Large intestine (tissue), 3 donors: ENCODE measurements around the gene NOG. TPM values are rescaled to one million over a fixed set of nuclear protein-coding genes. Genes with fewer than 3 reads are reported as not detected.

Experiments used
- DNase-seq, 2 donors: peaks; one replicate each; pipeline versions ENCODE4 v3.0.0 to v3.0.0-alpha.2; 2013
- H3K27ac ChIP-seq: one replicate; pipeline ENCODE4 v1.5.1; 2013; ENCODE audit warnings: low read length
- H3K27me3 ChIP-seq: 2 replicates; pipeline ENCODE4 v1.6.1; 2013; ENCODE audit warnings: low read length; ENCODE audit not compliant: control insufficient read depth, insufficient read depth
- H3K36me3 ChIP-seq: 2 replicates; pipeline ENCODE4 v1.6.1; 2013; ENCODE audit warnings: low read length; ENCODE audit not compliant: control insufficient read depth, insufficient read depth
- H3K4me1 ChIP-seq: one replicate; pipeline ENCODE4 v1.6.1; 2013; ENCODE audit warnings: low read length; ENCODE audit not compliant: control insufficient read depth, insufficient read depth
- H3K4me3 ChIP-seq: one replicate; pipeline ENCODE4 v1.5.1; 2013; ENCODE audit warnings: low read length
- H3K9me3 ChIP-seq: one replicate; pipeline ENCODE4 v1.6.1; 2013; ENCODE audit warnings: mild to moderate bottlenecking, low read depth, low read length, moderate library complexity; ENCODE audit not compliant: control insufficient read depth
- WGBS: methylation state at CpG from one replicate; pipeline ENCODE4 v1.1.5; 2013; ENCODE audit warnings: low lambda C conversion rate; ENCODE audit not compliant: insufficient coverage; 5-methylcytosine and 5-hydroxymethylcytosine counted together
- polyA plus RNA-seq: library from polyadenylated mRNA; unstranded; fragments of 120-200 nt; gene quantifications from one replicate; pipeline ENCODE4 v1.2.1, GENCODE V29; 2013

NOG gene
- polyA plus RNA-seq, 1 donor: 3.0 TPM

DNA sequence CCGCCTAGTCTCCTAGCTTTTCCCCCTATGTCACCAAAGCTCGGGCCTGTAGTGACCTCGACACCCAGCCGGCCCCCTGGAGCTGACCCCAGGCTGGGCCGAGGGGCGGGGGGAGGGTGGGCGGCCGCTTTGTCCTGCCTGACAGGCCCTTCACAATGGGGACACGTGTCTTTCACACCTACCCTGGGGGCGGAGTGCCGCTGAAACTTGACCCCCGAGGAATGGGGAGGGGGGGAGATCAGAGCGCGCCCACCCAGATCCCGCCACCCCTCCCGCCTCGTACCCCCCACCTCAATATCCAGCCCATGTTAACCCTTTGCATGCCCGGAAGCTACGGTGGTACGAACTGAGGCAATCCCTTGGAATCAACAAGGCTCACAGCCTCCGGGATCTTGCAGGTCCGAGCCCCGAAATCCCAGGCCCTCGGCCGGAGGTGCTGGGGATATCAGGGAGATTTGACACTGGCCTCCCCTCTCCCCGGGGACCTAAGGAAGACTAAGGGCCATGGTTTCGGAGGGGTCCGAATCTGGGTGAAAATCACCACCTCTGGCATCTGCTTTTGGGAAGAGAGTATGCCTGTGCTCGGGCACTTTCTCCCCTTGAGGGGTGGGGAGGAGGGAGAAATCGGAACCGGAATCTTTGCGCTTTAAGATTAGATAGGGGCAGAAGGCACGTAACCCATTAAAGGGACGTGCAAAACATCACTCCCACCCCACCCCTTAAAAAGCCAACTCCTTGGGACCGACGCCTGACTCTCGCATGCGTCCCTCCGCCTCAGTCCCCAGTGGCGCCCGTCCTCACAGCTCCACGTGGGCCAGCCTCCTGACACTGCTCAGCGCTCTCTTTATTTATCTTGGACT is 2.6 kb downstream of the NOG start:
- no CpG with 5 or more reads among the region's 43 CpGs for WGBS
- Histone ChIP-seq H3K4me3 (peak overlapping the region; percentile 6), H3K27me3 (peaks cover 79% of the 10 kb centered on the region), H3K27ac (no peak overlapping the region), H3K36me3 (no peaks in the 10 kb centered on the region), H3K9me3 (peaks cover 3% of the 10 kb centered on the region), H3K4me1 (peaks cover 9% of the 10 kb centered on the region)
- DNase-seq: peak in 1 of 2 donors; percentile 11

DNA sequence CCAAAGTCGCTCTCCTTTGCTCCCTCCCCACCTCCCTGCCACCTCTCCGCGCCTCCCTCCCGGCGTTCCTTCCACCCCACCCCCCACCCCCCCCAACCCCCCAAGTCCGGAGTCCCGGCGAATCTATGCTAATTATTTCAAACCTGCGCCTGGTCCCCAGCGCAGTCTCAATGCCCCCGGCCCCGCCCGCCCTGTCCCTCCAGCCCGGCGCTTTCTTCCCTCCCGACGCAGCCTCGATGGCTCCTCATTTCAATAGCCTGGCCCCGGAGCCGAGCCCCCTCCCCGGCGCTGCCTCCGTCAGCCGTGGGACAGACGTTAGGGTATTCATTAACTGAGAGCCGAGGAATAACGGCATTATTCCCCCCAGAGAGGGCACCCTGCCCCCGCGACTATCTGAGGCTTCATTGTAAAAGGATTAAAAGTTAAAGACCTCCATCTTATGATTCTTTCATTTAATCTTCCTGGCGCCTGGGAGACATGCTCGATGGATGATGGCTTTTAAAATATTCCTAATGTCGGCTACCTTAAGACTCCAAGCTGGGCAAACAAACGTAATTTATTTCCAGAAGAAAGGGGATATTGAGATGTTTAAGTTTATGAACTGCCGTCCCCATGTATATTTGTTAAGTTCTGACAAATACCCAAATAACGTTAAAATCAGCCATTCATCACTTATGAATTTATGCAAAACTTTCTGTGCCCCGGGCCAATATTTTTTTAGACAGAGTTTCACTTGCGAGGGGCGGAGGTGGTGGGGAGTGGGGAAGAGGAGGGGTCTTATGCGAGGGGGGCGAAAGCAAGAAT is 3.4 kb downstream of the NOG start:
- peak overlapping the region; percentile 13 for H3K4me3 ChIP-seq
- no peak overlapping the region for H3K27ac ChIP-seq
- no peak for DNase-seq
- peaks cover 3% of the 10 kb centered on the region for H3K9me3 ChIP-seq
- no peaks in the 10 kb centered on the region for H3K36me3 ChIP-seq
- WGBS: no CpG with 5 or more reads among the region's 40 CpGs
- H3K4me1 ChIP-seq: peaks cover 9% of the 10 kb centered on the region
- peaks cover 70% of the 10 kb centered on the region for H3K27me3 ChIP-seq

DNA sequence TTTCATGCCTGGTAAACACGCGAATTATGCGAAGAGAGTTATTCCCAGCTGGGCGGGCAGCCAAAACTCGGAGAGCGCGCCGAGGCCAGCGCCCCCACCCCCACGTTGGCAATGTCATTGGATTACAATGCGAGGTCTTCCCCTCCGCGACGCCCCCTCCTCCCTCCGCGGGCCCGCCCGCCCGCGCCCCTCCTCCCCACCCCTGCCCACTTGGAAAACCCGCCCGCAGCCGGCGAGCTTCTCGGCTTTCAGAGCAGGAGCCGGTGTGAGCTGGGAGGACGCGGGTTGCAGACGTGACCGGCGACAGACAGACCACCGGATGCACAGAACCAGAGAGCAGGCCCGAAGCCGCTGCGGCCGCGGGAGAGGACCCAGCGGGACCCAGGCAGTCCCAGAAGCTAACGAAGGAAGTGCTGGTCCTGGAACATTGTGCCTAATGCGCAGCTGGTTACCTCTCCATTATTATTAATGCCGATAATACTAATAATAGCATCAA is 4.0 kb downstream of the NOG start:
- Histone ChIP-seq H3K4me3 (peak overlapping the region; percentile 13), H3K36me3 (no peaks in the 10 kb centered on the region), H3K27ac (no peak overlapping the region), H3K9me3 (peaks cover 3% of the 10 kb centered on the region), H3K4me1 (peaks cover 8% of the 10 kb centered on the region), H3K27me3 (peaks cover 68% of the 10 kb centered on the region)
- DNase-seq: peak in 1 of 2 donors; percentile 14
- WGBS: no CpG with 5 or more reads among the region's 41 CpGs

DNA sequence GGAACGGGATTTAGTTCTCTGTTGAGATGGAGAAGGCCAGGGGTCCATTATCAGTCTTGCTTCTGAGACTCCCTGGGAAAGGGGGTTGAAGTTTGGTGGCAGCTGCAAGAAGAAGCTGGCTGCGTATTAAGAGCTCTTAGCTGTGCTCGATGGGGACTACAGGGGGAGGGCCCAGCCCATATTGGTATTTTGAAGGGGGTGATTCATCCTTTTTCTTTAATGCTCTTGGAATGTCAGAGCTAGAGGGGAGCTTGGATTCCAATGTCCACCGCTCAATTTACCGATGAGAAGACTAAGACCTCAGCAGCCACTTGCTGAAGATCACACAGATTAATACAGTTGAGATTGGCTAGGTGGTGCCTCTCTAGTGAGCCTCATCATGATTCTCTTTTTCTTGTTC is 5.0 kb downstream of the NOG start:
- WGBS: no CpG with 5 or more reads among the region's 5 CpGs
- Histone ChIP-seq H3K36me3 (no peaks in the 10 kb centered on the region), H3K4me1 (peaks cover 3% of the 10 kb centered on the region), H3K4me3 (no peak overlapping the region), H3K9me3 (peaks cover 3% of the 10 kb centered on the region), H3K27ac (no peak overlapping the region), H3K27me3 (peaks cover 62% of the 10 kb centered on the region)
- no peak for DNase-seq

DNA sequence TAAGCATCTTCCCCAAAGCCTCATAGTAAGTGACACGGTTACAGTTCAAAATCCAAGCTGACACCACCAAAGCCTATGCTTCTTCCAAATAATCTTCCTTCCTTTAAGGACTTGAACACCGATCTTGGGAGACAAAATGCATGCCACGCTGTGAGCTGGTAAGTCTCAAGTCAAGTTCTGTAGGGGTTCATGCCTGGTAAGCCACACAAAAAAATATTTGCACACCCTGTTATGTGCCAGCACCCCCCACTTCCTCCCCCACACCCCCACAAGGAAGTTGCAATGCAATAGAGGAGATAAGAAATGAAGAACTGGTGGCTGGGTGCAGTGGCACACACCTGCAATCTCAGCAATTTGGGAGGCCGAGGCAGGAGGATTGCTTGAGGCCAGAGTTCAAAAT is 5.6 kb downstream of the NOG start:
- no CpG with 5 or more reads among the region's 4 CpGs for WGBS
- Histone ChIP-seq H3K27me3 (peaks cover 62% of the 10 kb centered on the region), H3K4me1 (peaks cover 3% of the 10 kb centered on the region), H3K4me3 (no peak overlapping the region), H3K36me3 (no peaks in the 10 kb centered on the region), H3K9me3 (peaks cover 3% of the 10 kb centered on the region), H3K27ac (no peak overlapping the region)
- no peak for DNase-seq

DNA sequence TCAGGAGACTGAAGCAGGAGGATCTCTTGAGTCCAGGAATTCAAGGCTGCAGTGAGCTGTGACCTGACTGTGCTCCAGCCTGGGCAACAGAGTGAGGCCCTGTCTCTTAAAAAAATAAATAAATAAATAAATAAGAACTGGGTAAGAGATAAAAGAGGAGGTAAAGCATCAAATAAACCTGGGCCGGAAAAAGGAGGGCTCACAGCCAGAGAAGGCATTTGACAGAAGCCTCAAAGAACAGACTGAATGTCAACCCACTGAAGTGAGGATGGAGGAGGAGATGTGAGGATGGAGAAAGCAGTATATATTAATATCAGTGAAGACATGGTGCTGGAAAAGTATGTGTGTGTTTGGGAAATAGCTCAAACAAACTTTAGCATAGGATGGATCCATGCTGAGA is 6.1 kb downstream of the NOG start:
- peaks cover 3% of the 10 kb centered on the region for H3K4me1 ChIP-seq
- no peak overlapping the region for H3K27ac ChIP-seq
- no peaks in the 10 kb centered on the region for H3K36me3 ChIP-seq
- WGBS: 83% methylated on average over 1 of the region's 1 CpG
- no peak for DNase-seq
- no peak overlapping the region for H3K4me3 ChIP-seq
- H3K9me3 ChIP-seq: peaks cover 2% of the 10 kb centered on the region
- H3K27me3 ChIP-seq: peaks cover 57% of the 10 kb centered on the region

DNA sequence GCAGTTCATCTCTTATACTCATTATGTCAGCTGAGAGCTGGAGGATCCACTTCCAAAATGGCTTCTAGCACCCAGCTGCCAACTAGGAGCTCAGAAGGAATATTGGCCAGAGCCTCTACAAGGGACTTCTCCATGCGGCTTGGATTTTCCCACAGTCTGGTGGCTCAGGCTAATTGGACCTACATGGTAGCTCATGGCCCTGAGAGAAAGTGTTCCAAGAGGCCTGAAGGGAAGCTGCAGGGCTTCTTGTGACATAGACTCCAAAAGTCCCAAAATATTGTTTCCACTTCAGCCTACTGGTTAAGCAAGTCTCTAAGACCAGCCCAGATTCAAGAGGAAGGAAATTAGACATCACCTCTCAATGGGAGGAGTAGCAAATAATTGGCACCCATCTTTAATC is 6.8 kb downstream of the NOG start:
- no CpG with 5 or more reads among the region's 1 CpG for WGBS
- H3K9me3 ChIP-seq: no peaks in the 10 kb centered on the region
- H3K4me1 ChIP-seq: peaks cover 3% of the 10 kb centered on the region
- no peak overlapping the region for H3K4me3 ChIP-seq
- no peak for DNase-seq
- H3K36me3 ChIP-seq: no peaks in the 10 kb centered on the region
- no peak overlapping the region for H3K27ac ChIP-seq
- peaks cover 53% of the 10 kb centered on the region for H3K27me3 ChIP-seq

DNA sequence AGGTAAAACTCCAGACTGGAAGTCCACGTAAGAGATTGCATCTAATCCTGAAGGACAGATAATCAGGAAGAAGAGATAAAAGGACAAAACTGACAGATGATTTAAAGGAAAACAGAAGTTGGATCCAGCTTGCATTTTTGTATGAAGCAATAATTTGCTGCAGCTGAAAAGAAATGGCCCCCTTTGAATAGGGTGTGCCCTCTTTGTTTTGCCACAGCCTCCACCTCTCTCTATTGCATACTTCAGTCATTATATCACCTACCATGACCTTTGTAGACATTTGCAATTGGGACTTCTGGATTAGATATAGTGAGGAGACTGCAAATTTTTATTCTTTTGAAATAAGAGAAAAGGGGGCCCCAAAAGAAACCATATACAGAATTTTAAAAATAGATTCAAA is 8.1 kb downstream of the NOG start:
- Histone ChIP-seq H3K4me1 (peaks cover 3% of the 10 kb centered on the region), H3K9me3 (no peaks in the 10 kb centered on the region), H3K4me3 (no peak overlapping the region), H3K27ac (no peak overlapping the region), H3K36me3 (no peaks in the 10 kb centered on the region), H3K27me3 (peaks cover 43% of the 10 kb centered on the region)
- 55% methylated on average over 1 of the region's 1 CpG for WGBS
- DNase-seq: no peak

DNA sequence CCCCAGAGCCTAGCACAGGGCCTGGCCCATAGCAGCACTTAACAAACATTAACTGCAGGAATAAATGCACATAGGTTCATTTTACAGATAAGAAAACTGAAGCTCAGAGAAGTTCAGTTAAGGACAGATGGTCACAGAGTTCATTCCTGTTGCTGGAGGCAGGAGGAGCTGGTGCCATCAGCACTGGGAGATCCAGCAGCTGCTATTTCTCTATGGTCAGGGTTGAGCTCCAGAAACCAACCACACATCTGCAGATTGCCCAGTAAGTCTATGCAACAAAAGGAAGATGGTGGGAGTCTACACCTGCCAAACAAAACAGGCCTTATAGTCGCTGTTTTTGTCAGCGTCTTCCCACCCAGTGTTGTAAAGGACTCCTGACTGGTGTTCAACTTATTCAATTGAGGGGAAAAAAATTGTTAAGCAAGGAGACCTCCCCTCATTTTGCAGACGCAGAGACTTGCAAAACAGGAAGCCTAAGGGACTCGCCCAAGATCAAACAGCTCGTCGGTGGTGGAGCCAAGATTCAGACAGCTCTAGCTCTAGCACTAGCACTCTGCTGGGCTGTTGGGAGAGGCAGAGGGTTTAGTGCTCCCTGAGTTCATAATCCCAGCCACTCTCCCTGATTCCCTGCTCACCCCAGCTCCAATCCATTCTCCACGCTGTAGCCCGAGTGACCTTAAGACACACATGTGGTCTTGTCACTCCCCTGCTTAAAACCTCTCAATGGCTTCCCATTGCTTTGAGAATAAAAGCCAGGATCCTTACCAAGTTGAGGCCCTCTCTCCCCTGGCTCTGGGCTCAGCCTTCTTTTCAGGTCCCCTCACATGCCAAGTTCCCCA is 9.0 kb downstream of the NOG start:
- Histone ChIP-seq H3K27me3 (peaks cover 39% of the 10 kb centered on the region), H3K4me3 (no peak overlapping the region), H3K36me3 (no peaks in the 10 kb centered on the region), H3K9me3 (no peaks in the 10 kb centered on the region), H3K4me1 (no peaks in the 10 kb centered on the region), H3K27ac (no peak overlapping the region)
- DNase-seq: no peak
- no CpG with 5 or more reads among the region's 8 CpGs for WGBS
